GM23338 (cell line): Measurements from ENCODE around the gene PRDM2. TPM values are rescaled to one million over a fixed set of nuclear protein-coding genes. Genes with fewer than 3 reads are reported as not detected.

Source experiments
- ATAC-seq: fragments of 200-7000 bp; cut with Tn5 transposase; 3 replicates; pipeline ENCODE4 v1.9.1; 2020
- DNase-seq: peaks from one replicate; pipeline ENCODE4 v3.0.0-alpha.2; 2015; ENCODE audit warnings: low spot score
- H2AFZ ChIP-seq: fragments of 200-600 bp; sonication (generic); 2 replicates; pipeline ENCODE4 v1.8.0; 2016; ENCODE audit warnings: antibody characterized with exemption, mild to moderate bottlenecking, moderate library complexity
- H3F3A ChIP-seq: fragments of 200-600 bp; sonication (generic); replicated peaks from 2 replicates; pipeline ENCODE4 v1.8.0; 2017; ENCODE audit warnings: antibody characterized with exemption, mixed run types, low read depth
- H3K27ac ChIP-seq: fragments of 200-600 bp; sonication (generic); 2 replicates; pipeline ENCODE4 v1.6.1; 2016; ENCODE audit warnings: low read depth
- H3K27me3 ChIP-seq: fragments of 200-600 bp; sonication (generic); 2 replicates; pipeline ENCODE4 v1.8.0; 2016; ENCODE audit warnings: mild to moderate bottlenecking, mixed run types, moderate library complexity; ENCODE audit not compliant: insufficient read depth
- H3K36me3 ChIP-seq: fragments of 200-600 bp; sonication (generic); 2 replicates; pipeline ENCODE4 v1.8.0; 2016; ENCODE audit warnings: mild to moderate bottlenecking; ENCODE audit not compliant: insufficient read depth
- H3K4me1 ChIP-seq: fragments of 200-600 bp; sonication (generic); 2 replicates; pipeline ENCODE4 v1.8.0; 2016; ENCODE audit warnings: mild to moderate bottlenecking, moderate library complexity; ENCODE audit not compliant: insufficient read depth
- H3K4me2 ChIP-seq: fragments of 200-600 bp; sonication (generic); 2 replicates; pipeline ENCODE4 v1.7.1; 2017; ENCODE audit warnings: mixed run types
- H3K4me3 ChIP-seq: fragments of 200-600 bp; sonication (generic); 2 replicates; pipeline ENCODE4 v1.6.1; 2016; ENCODE audit warnings: mixed run types
- H3K79me2 ChIP-seq: fragments of 200-600 bp; sonication (generic); replicated peaks from 2 replicates; pipeline ENCODE4 v1.8.0; 2017; ENCODE audit warnings: mild to moderate bottlenecking; ENCODE audit not compliant: insufficient read depth
- H3K9me2 ChIP-seq: fragments of 200-600 bp; sonication (generic); 2 replicates; pipeline ENCODE4 v1.8.0; 2017; ENCODE audit not compliant: insufficient read depth
- H4K20me1 ChIP-seq: fragments of 200-600 bp; sonication (generic); replicated peaks from 2 replicates; pipeline ENCODE4 v1.8.0; 2017; ENCODE audit warnings: mild to moderate bottlenecking; ENCODE audit not compliant: insufficient read depth
- H3K27ac Mint-ChIP-seq: 2 replicates; pipeline ENCODE4 v1.8.0; 2020; ENCODE audit warnings: inconsistent platforms, mild to moderate bottlenecking, moderate library complexity, mixed read lengths
- H3K27me3 Mint-ChIP-seq: 3 replicates; pipeline ENCODE4 v1.8.0; 2022; ENCODE audit warnings: low read depth, mild to moderate bottlenecking, moderate library complexity, mixed read lengths, inconsistent platforms; ENCODE audit not compliant: insufficient read depth, poor library complexity
- H3K36me3 Mint-ChIP-seq: 3 replicates; pipeline ENCODE4 v1.8.0; 2021; ENCODE audit warnings: low read depth, mild to moderate bottlenecking, inconsistent platforms, moderate library complexity, mixed read lengths
- H3K4me1 Mint-ChIP-seq: 3 replicates; pipeline ENCODE4 v1.8.0; 2020; ENCODE audit warnings: mild to moderate bottlenecking, inconsistent platforms, mixed read lengths
- H3K4me3 Mint-ChIP-seq: 3 replicates; pipeline ENCODE4 v1.8.0; 2021; ENCODE audit warnings: moderate library complexity, mild to moderate bottlenecking, inconsistent platforms, mixed read lengths
- H3K9me3 Mint-ChIP-seq: 3 replicates; pipeline ENCODE4 v1.8.0; 2020; ENCODE audit warnings: moderate library complexity, mild to moderate bottlenecking, inconsistent platforms, mixed read lengths
- CREB1 ChIP-seq: fragments of 250-450 bp; sonication (Bioruptor Pico); IDR thresholded peaks from 2 replicates; pipeline ENCODE4 v1.5.0; 2020; ENCODE audit warnings: low read depth, mild to moderate bottlenecking, moderate library complexity
- CTCF ChIP-seq, 2 experiments: fragments of 200-600 bp in 1 of 2; sonication (generic) in 1 of 2; conservative IDR thresholded peaks; 2 replicates each; pipeline versions ENCODE4 v1.5.1 to v1.6.1; 2016 to 2017; ENCODE audit warnings: antibody characterized with exemption in 2 of 2, low read depth in 2 of 2, mild to moderate bottlenecking in 2 of 2, moderate library complexity in 1 of 2
- EZH2 ChIP-seq: fragments of 200-600 bp; sonication (generic); IDR thresholded peaks from one replicate; pipeline ENCODE4 v1.8.0; 2017; ENCODE audit warnings: antibody characterized with exemption, mild to moderate bottlenecking, low read depth; ENCODE audit not compliant: unreplicated experiment
- EZH2phosphoT487 ChIP-seq: fragments of 200-600 bp; sonication (generic); IDR thresholded peaks from one replicate; pipeline ENCODE4 v1.8.1; 2018; ENCODE audit warnings: antibody characterized with exemption; ENCODE audit not compliant: unreplicated experiment
- JUNB ChIP-seq: IDR thresholded peaks from one replicate; pipeline ENCODE4 v1.6.1; 2016; ENCODE audit warnings: antibody characterized with exemption; ENCODE audit not compliant: unreplicated experiment
- NANOG ChIP-seq: IDR thresholded peaks from 2 replicates; pipeline ENCODE4 v1.6.1; 2016; ENCODE audit warnings: antibody characterized with exemption, borderline replicate concordance
- POLR2AphosphoS5 ChIP-seq: IDR thresholded peaks from 2 replicates; pipeline ENCODE4 v1.6.1; 2016; ENCODE audit warnings: antibody characterized with exemption, low read depth
- REST ChIP-seq: IDR thresholded peaks from one replicate; pipeline ENCODE4 v1.6.1; 2018; ENCODE audit warnings: antibody characterized with exemption; ENCODE audit not compliant: unreplicated experiment
- STAT1 ChIP-seq: IDR thresholded peaks from one replicate; pipeline ENCODE4 v1.6.1; 2016; ENCODE audit warnings: antibody characterized with exemption; ENCODE audit not compliant: unreplicated experiment
- ZNF114 ChIP-seq: fragments of 250-450 bp; sonication (Bioruptor Pico); IDR thresholded peaks from 2 replicates; pipeline ENCODE4 v1.5.0; 2020; ENCODE audit warnings: mild to moderate bottlenecking, moderate library complexity
- ZNF462 ChIP-seq: fragments of 250-450 bp; sonication (Bioruptor Pico); IDR thresholded peaks from 2 replicates; pipeline ENCODE4 v1.5.0; 2020; ENCODE audit warnings: mild to moderate bottlenecking, moderate library complexity
- polyA plus RNA-seq: library from polyadenylated mRNA; unstranded; fragments of >200 nt; fragmentation: Nextera tagmentation; extraction: Ambion mirVana; gene quantifications from 2 replicates; pipeline ENCODE4 v1.2.1, GENCODE V29; 2016
- total RNA-seq: library from RNA; depleted of rRNA; stranded (reverse); fragments of >200 nt; shearing (Covaris generic); gene quantifications from 2 replicates; pipeline ENCODE4 v1.2.3, GENCODE V29; 2014

The PRDM2 gene
- total and polyA plus RNA-seq, 2 experiments from 2014 or later, result 11.6 to 28.3 TPM

GRCh38 chr1:13780780-13781179, 80.8 kb downstream of the PRDM2 start:
- H3K4me2 ChIP-seq, result no peak overlapping the region

GRCh38 chr1:13781228-13781627, 81.2 kb downstream of the PRDM2 start:
- peaks cover 14% of the 10 kb centered on the region for H4K20me1 ChIP-seq
- no peak overlapping the region for H3K27ac ChIP-seq
- Mint-ChIP-seq H3K4me3 (no peak overlapping the region), H3K27ac (no peak overlapping the region), H3K27me3 (peaks cover 2% of the 10 kb centered on the region), H3K9me3 (no peaks in the 10 kb centered on the region), H3K36me3 (peaks cover 39% of the 10 kb centered on the region), H3K4me1 (peaks cover 39% of the 10 kb centered on the region)
- no peak overlapping the region for H2AFZ ChIP-seq
- no peaks in the 10 kb centered on the region for H3K27me3 ChIP-seq
- 0 out of 2 replicates have a peak, but pooled peaks cover 3% of the 10 kb centered on the region for H3K36me3 ChIP-seq
- peaks cover 17% of the 10 kb centered on the region for H3K79me2 ChIP-seq
- ATAC-seq (no peak), DNase-seq (no peak)
- no peaks in the 10 kb centered on the region for H3F3A ChIP-seq
- peaks cover 26% of the 10 kb centered on the region for H3K4me1 ChIP-seq
- H3K9me2 ChIP-seq, result no peaks in the 10 kb centered on the region
- TF ChIP-seq JUNB (no peak), NANOG (no peak), REST (no peak), EZH2 (no peak), ZNF462 (CRISPR knock-in tag) (no peak), CTCF (conservative IDR thresholded peaks at IDR 0.05; ENCODE audit: low read depth in 2 of 2) (no peak), CREB1 (CRISPR knock-in tag) (no peak), STAT1 (no peak), POLR2AphosphoS5 (no peak), EZH2phosphoT487 (no peak), ZNF114 (CRISPR knock-in tag) (no peak)
- no peak overlapping the region for H3K4me2 ChIP-seq
- no peak overlapping the region for H3K4me3 ChIP-seq

More at GRCh38 chr1:13780780-13781179, 80.8 kb downstream of the PRDM2 start:
- Histone ChIP-seq H3K79me2 (peaks cover 13% of the 10 kb centered on the region; the same call in 1 of the 2 replicates), H3K36me3 (0 out of 2 replicates have a peak, but pooled peaks cover 3% of the 10 kb centered on the region), H3K9me2 (no peaks in the 10 kb centered on the region), H3F3A (no peaks in the 10 kb centered on the region), H3K27me3 (no peaks in the 10 kb centered on the region), H4K20me1 (peaks cover 12% of the 10 kb centered on the region), H3K4me1 (peaks cover 26% of the 10 kb centered on the region), H3K27ac (no peak overlapping the region), H2AFZ (no peak overlapping the region), H3K4me3 (no peak overlapping the region)
- Mint-ChIP-seq H3K36me3 (peaks cover 39% of the 10 kb centered on the region), H3K4me1 (peaks cover 36% of the 10 kb centered on the region), H3K27me3 (peaks cover 2% of the 10 kb centered on the region), H3K27ac (no peak overlapping the region), H3K9me3 (no peaks in the 10 kb centered on the region), H3K4me3 (no peak overlapping the region)
- ATAC-seq (no peak), DNase-seq (no peak)
- no peak for TF ChIP-seq ZNF114 (CRISPR knock-in tag)
